K562 (cell line): ENCODE measurements around the gene PAPOLB. TPM values are rescaled to one million over a fixed set of nuclear protein-coding genes. Genes with fewer than 3 reads are reported as not detected.

Source experiments
- ATAC-seq: fragments of 200-7000 bp; cut with Tn5 transposase; 3 replicates; pipeline ENCODE4 v1.9.1; 2020; ENCODE audit warnings: moderate library complexity
- BruUV-seq: library from RNA; stranded (reverse); fragments of 400-500 nt; replicated peaks from 2 replicates; lab custom pipeline; 2021; lab: Mats Ljungman, UMichigan
- CTCF ChIA-PET: fragments of 300-600 bp; formaldehyde crosslinking; extraction: SDS; loops from one replicate; lab custom pipeline; 2021; ENCODE audit warnings: low intra/inter-chr PET ratio; lab: Yijun Ruan, JAX
- POLR2A ChIA-PET: fragments of 300-600, 350-650 bp; sonication (Branson Sonifier 250); formaldehyde crosslinking; extraction: SDS; loops from one replicate; lab custom pipeline; 2021; ENCODE audit warnings: antibody characterized with exemption, inconsistent platforms; lab: Yijun Ruan, JAX
- DNase-seq, 4 experiments: peaks; one replicate each; pipeline versions ENCODE4 v3.0.0 to v3.0.0-alpha.2; 2011 to 2018; ENCODE audit warnings: low spot score in 3 of 4, mixed read lengths in 3 of 4; ENCODE audit errors: extremely low read depth in 1 of 4
- FAIRE-seq: peaks from 2 replicates; lab custom pipeline; 2011; peaks lifted over from hg19 to GRCh38; lab: Jason Lieb, UNC
- H2AFZ ChIP-seq: 2 replicates; pipeline ENCODE4 v1.6.0; 2011; ENCODE audit warnings: low read depth, low read length, control low read depth, inconsistent platforms
- H3K27ac ChIP-seq: fragments of 200-600 bp; 3 replicates; pipeline ENCODE4 v1.8.0; 2011; ENCODE audit warnings: low read depth, mild to moderate bottlenecking, control low read depth, inconsistent platforms, low read length, moderate library complexity, mixed read lengths; ENCODE audit errors: extremely low read depth
- H3K27me3 ChIP-seq, 2 experiments: fragments of 300-600 bp in 1 of 2; 2 replicates in 1 of 2; 3 replicates in 1 of 2; pipeline versions ENCODE4 v1.6.0 to v1.8.0; 2011; ENCODE audit warnings: inconsistent platforms in 2 of 2, low read length in 2 of 2, mild to moderate bottlenecking in 1 of 2, mixed read lengths in 1 of 2, moderate library complexity in 1 of 2; ENCODE audit not compliant: control insufficient read depth in 2 of 2, insufficient read depth in 2 of 2
- H3K36me3 ChIP-seq: fragments of 300-600 bp; 3 replicates; pipeline ENCODE4 v1.8.0; 2011; ENCODE audit warnings: mild to moderate bottlenecking, low read length, inconsistent platforms; ENCODE audit not compliant: control insufficient read depth, insufficient read depth
- H3K4me1 ChIP-seq, 2 experiments: fragments of 200-600 bp in 1 of 2; replicated peaks in 1 of 2; 2 replicates in 1 of 2; 3 replicates in 1 of 2; pipeline versions ENCODE4 v1.5.1 to v1.8.0; 2011; ENCODE audit warnings: inconsistent platforms in 2 of 2, low read length in 2 of 2, mild to moderate bottlenecking in 1 of 2, mixed read lengths in 1 of 2, moderate library complexity in 1 of 2; ENCODE audit not compliant: control insufficient read depth in 2 of 2, insufficient read depth in 2 of 2
- H3K4me2 ChIP-seq: 2 replicates; pipeline ENCODE4 v1.6.1; 2011; ENCODE audit warnings: low read length, control low read depth, inconsistent platforms, mixed read lengths; ENCODE audit not compliant: insufficient read depth
- H3K4me3 ChIP-seq: fragments of 200-600 bp; sonication (generic), shearing (Covaris generic); 2 replicates; pipeline ENCODE4 v1.5.1; 2016; ENCODE audit warnings: control low read depth, inconsistent platforms
- H3K79me2 ChIP-seq: fragments of 200-600 bp; 3 replicates; pipeline ENCODE4 v1.8.0; 2011; ENCODE audit warnings: low read length, inconsistent platforms; ENCODE audit not compliant: control insufficient read depth, insufficient read depth
- H3K9ac ChIP-seq, 2 experiments: 2 replicates each; pipeline versions ENCODE4 v1.6.0 to v1.6.1; 2011; ENCODE audit warnings: low read depth in 2 of 2, low read length in 2 of 2, control low read depth in 1 of 2, inconsistent platforms in 1 of 2, mild to moderate bottlenecking in 1 of 2, mixed read lengths in 1 of 2; ENCODE audit not compliant: insufficient read depth in 1 of 2
- H3K9me1 ChIP-seq: one replicate; pipeline ENCODE4 v1.6.0; 2011; ENCODE audit warnings: inconsistent platforms, mild to moderate bottlenecking, low read length, moderate library complexity; ENCODE audit not compliant: control insufficient read depth, insufficient read depth
- H3K9me3 ChIP-seq: replicated peaks from 2 replicates; pipeline ENCODE4 v1.5.1; 2011; ENCODE audit warnings: low read depth, low read length, inconsistent platforms; ENCODE audit not compliant: control insufficient read depth, insufficient read depth
- H4K20me1 ChIP-seq: replicated peaks from 2 replicates; pipeline ENCODE4 v1.6.1; 2011; ENCODE audit warnings: low read length, inconsistent platforms, mixed read lengths; ENCODE audit not compliant: control insufficient read depth, insufficient read depth
- BHLHE40 ChIP-seq: IDR thresholded peaks from 2 replicates; pipeline ENCODE4 v1.6.1; 2011; ENCODE audit warnings: low read length, improper control_type of control experiment
- ERF ChIP-seq: fragments of 450-650 bp; formaldehyde crosslinking; IDR thresholded peaks from 2 replicates; pipeline ENCODE4 v1.4.0; 2020; ENCODE audit warnings: mild to moderate bottlenecking, mixed read lengths
- MTF1 ChIP-seq: fragments of 250-450 bp; sonication (Bioruptor Pico); IDR thresholded peaks from 2 replicates; pipeline ENCODE4 v1.9.0; 2021; ENCODE audit warnings: moderate library complexity, mild to moderate bottlenecking, inconsistent platforms, borderline replicate concordance
- NCOA4 ChIP-seq: fragments of 450-650 bp; IDR thresholded peaks from 2 replicates; pipeline ENCODE4 v1.6.1; 2018; ENCODE audit warnings: mild to moderate bottlenecking; ENCODE audit not compliant: partially characterized antibody
- ZNF12 ChIP-seq: sonication (generic); formaldehyde crosslinking; IDR thresholded peaks from 2 replicates; pipeline ENCODE4 v1.4.0; 2020; ENCODE audit warnings: mild to moderate bottlenecking, missing genetic modification reagents
- WGBS: fragments of 100-300 bp; shearing (Covaris generic); methylation state at CpG from one replicate; pipeline ENCODE4 v1.1.6; 2016; ENCODE audit warnings: low coverage, mixed read lengths; ENCODE audit not compliant: insufficient coverage; ENCODE audit errors: missing lambda C conversion rate; 5-methylcytosine and 5-hydroxymethylcytosine counted together
- in situ Hi-C: fragments of 300-500 bp; cut with MboI; formaldehyde crosslinking; loops from 4 replicates; pipeline ENCODE4 v1.15.0; 2018; ENCODE audit warnings: inconsistent platforms, mixed read lengths
- intact Hi-C: fragments of 100-400 bp; cut with micrococcal nuclease; formaldehyde crosslinking; loops from 2 replicates; pipeline ENCODE4 v1.14.2; 2022
- polyA plus RNA-seq, 8 experiments: library from polyadenylated mRNA; depleted of rRNA in 4 of 8; stranded (reverse) in 5 of 8; unstranded in 3 of 8; fragments of >200 nt; fragmentation: Nextera tagmentation in 2 of 8; fragmentation: Illumina TruSeq in 1 of 8; extraction: Ambion mirVana in 2 of 8; extraction: Trizol in 1 of 8; gene quantifications; 2 replicates each; pipeline versions ENCODE4 v1.2.1 to v1.2.3, GENCODE V29; 2011 to 2014; ENCODE audit warnings: inconsistent platforms in 1 of 8, missing spikeins in 1 of 8
- total RNA-seq, 7 experiments: library from RNA; depleted of rRNA in 6 of 7; stranded (reverse); fragments of >200 nt in 6 of 7; fragmentation: Illumina TruSeq in 2 of 7; extraction: Trizol in 2 of 7; gene quantifications; 2 replicates each; pipeline versions ENCODE4 v1.2.1 to v1.2.3, GENCODE V29; 2011 to 2021; ENCODE audit warnings: low replicate concordance in 1 of 7
- TF ChIP-seq, protein P1 (sequence below): IDR thresholded peaks from 2 replicates; pipeline ENCODE4 v1.6.1; 2016; ENCODE audit warnings: missing genetic modification characterization, missing compliant biosample characterization
- TF ChIP-seq, protein P2 (sequence below), 2 experiments: fragments of 450-650 bp; IDR thresholded peaks; 2 replicates each; pipeline ENCODE4 v1.6.1; 2016; ENCODE audit warnings: mild to moderate bottlenecking in 2 of 2, borderline replicate concordance in 1 of 2, low read depth in 1 of 2, moderate library complexity in 1 of 2
- TF ChIP-seq, protein P3 (sequence below): fragments of 250-450 bp; sonication (Bioruptor Pico); IDR thresholded peaks from 2 replicates; pipeline ENCODE4 v1.5.0; 2021
- TF ChIP-seq, protein P4 (sequence below): fragments of 250-450 bp; sonication (Bioruptor Pico); IDR thresholded peaks from 2 replicates; pipeline ENCODE4 v1.8.0; 2021; ENCODE audit warnings: borderline replicate concordance, mild to moderate bottlenecking, moderate library complexity; ENCODE audit not compliant: poor library complexity, severe bottlenecking

The PAPOLB gene
- total and polyA plus RNA-seq, 9 of the 15 experiments (the other 6 are each of a cell fraction or from before 2014, with no cell fraction given) = 0.04 to 0.33 (median 0.16) TPM; not detected in 4

DNA sequence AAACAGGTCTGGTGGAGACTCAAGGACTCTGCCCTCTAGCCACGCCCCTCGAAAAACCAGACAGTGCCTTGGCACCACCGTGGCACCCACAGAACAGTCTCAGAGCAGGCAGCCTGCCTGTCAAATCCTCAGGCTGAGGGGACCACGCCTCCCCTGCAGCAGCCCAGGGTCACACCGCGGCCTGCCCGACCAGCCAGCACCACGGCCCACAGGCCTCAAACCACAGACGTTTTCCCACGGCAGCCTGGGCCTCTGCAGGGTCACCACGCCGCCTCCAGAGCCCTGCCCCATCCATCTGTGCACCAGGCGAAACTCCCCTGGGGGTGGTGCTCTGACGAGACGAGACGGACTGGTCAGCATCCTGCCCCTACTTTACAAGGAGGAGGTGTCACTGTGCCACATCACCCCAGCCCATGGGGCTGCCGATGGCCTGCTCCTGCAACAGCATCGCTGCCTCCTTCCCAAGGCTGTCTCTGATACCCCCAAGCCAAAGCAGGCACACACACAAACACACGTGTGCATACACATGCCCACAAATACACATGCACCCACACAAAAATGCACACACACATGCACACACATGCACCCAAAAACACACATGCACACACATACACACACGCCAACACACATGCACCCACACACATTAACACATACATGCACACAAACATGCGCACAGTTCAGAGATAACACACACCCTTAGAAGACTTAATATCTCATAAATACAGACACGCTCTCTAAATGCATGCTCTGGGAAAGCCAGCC lies 24.6 kb downstream of the PAPOLB start:
- intact Hi-C loops = no loop called here
- CTCF ChIA-PET = no interaction called here
- Histone ChIP-seq H3K9ac (no peak overlapping the region), H3K36me3 (no peaks in the 10 kb centered on the region), H4K20me1 (peaks cover 5% of the 10 kb centered on the region), H3K4me3 (no peak overlapping the region), H3K4me2 (no peak overlapping the region), H3K79me2 (no peaks in the 10 kb centered on the region; the same call in 2 of the 3 replicates), H3K4me1 (peaks cover 0 to 38% of the 10 kb centered on the region in 2 experiments; a peak in 2 of 5 replicates), H3K9me1 (no peaks in the 10 kb centered on the region), H2AFZ (no peak overlapping the region), H3K9me3 (no peaks in the 10 kb centered on the region), H3K27ac (no peak overlapping the region), H3K27me3 (no peaks in the 10 kb centered on the region)
- in situ Hi-C loops = no loop called here
- no peak for ATAC-seq
- no peak for FAIRE-seq
- BruUV-seq = no TSS peak
- POLR2A ChIA-PET = no interaction called here
- DNase-seq = no peak
- WGBS = 40% methylated on average over 22 of the region's 22 CpGs
- TF ChIP-seq, protein P1, sequence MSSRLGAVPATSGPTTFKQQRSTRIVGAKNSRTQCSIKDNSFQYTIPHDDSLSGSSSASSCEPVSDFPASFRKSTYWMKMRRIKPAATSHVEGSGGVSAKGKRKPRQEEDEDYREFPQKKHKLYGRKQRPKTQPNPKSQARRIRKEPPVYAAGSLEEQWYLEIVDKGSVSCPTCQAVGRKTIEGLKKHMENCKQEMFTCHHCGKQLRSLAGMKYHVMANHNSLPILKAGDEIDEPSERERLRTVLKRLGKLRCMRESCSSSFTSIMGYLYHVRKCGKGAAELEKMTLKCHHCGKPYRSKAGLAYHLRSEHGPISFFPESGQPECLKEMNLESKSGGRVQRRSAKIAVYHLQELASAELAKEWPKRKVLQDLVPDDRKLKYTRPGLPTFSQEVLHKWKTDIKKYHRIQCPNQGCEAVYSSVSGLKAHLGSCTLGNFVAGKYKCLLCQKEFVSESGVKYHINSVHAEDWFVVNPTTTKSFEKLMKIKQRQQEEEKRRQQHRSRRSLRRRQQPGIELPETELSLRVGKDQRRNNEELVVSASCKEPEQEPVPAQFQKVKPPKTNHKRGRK (tag) = no peak
- TF ChIP-seq, protein P2, sequence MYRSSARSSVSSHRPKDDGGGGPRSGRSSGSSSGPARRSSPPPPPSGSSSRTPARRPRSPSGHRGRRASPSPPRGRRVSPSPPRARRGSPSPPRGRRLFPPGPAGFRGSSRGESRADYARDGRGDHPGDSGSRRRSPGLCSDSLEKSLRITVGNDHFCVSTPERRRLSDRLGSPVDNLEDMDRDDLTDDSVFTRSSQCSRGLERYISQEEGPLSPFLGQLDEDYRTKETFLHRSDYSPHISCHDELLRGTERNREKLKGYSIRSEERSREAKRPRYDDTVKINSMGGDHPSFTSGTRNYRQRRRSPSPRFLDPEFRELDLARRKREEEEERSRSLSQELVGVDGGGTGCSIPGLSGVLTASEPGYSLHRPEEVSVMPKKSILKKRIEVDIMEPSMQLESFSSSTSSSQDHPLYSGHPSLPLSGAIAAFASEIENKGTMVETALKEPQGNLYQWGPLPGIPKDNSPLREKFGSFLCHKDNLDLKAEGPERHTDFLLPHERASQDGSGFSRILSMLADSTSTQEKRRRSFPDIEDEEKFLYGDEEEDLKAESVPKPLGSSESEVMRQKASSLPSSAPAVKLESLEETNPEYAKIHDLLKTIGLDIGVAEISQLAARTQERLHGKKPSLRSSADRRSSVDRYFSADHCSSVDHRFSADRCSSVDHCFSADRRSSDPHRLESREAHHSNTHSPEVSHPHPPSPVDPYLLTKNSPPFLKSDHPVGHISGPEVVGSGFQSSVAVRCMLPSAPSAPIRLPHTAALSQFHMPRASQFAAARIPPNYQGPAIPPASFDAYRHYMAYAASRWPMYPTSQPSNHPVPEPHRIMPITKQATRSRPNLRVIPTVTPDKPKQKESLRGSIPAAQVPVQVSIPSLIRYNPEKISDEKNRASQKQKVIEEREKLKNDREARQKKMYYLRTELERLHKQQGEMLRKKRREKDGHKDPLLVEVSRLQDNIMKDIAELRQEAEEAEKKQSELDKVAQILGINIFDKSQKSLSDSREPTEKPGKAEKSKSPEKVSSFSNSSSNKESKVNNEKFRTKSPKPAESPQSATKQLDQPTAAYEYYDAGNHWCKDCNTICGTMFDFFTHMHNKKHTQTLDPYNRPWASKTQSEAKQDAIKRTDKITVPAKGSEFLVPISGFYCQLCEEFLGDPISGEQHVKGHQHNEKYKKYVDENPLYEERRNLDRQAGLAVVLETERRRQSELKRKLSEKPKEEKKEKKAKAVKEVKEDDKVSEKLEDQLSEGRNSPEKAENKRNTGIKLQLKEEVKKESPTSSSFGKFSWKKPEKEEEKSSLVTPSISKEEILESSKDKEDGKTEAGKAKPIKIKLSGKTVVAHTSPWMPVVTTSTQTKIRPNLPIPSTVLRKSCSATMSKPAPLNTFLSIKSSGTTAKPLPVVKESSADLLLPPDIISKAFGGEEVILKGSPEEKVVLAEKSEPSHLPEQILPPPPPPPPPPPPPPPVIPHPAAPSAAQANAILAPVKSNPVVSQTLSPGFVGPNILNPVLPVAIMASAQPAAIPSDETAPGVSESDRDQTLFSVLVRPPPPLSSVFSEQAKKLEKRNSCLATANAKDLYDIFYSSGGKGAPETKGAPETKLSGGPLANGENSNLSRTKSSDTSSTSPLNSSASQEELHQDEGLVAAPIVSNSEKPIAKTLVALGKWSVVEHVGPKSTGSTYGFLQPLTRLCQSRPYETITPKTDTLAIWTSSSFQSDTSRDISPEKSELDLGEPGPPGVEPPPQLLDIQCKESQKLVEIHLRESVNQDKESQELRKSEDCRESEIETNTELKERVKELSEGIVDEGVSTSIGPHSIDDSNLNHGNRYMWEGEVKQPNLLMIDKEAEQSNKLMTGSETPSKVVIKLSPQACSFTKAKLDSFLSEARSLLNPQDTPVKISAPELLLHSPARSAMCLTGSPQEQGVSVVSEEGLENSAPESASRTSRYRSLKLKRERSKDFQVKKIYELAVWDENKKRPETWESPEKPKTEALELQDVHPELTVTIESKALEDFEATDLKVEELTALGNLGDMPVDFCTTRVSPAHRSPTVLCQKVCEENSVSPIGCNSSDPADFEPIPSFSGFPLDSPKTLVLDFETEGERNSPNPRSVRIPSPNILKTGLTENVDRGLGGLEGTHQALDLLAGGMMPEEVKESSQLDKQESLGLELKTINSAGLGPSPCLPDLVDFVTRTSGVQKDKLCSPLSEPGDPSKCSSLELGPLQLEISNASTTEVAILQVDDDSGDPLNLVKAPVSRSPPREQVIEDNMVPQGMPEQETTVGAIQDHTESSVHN (IDR thresholded peaks at IDR 0.05; ENCODE audit: borderline replicate concordance in 1 of 2, low read depth in 1 of 2) = no peak
- TF ChIP-seq ZNF12 (CRISPR knock-in tag) = no peak
- no peak for TF ChIP-seq ERF
- TF ChIP-seq, protein P3, sequence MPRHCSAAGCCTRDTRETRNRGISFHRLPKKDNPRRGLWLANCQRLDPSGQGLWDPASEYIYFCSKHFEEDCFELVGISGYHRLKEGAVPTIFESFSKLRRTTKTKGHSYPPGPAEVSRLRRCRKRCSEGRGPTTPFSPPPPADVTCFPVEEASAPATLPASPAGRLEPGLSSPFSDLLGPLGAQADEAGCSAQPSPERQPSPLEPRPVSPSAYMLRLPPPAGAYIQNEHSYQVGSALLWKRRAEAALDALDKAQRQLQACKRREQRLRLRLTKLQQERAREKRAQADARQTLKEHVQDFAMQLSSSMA (CRISPR knock-in tag) = no peak
- no peak for TF ChIP-seq BHLHE40
- no peak for TF ChIP-seq MTF1 (CRISPR knock-in tag)
- TF ChIP-seq NCOA4 = no peak
- TF ChIP-seq, protein P4, sequence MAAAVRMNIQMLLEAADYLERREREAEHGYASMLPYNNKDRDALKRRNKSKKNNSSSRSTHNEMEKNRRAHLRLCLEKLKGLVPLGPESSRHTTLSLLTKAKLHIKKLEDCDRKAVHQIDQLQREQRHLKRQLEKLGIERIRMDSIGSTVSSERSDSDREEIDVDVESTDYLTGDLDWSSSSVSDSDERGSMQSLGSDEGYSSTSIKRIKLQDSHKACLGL = no peak
